ENCODE results near the gene SLC24A3. TPM values are rescaled to one million over a fixed set of nuclear protein-coding genes. Genes with fewer than 3 reads are reported as not detected.

Gene SLC24A3
- total RNA-seq, 4 donors from 2014 or later = 1.6 to 38.8 (median 3.7) TPM

- no peak overlapping the region for H3K4me3 ChIP-seq
- no peaks in the 10 kb centered on the region for H3K4me1 ChIP-seq
- no peaks in the 10 kb centered on the region for H3K36me3 ChIP-seq
- H3K27ac ChIP-seq = no peak overlapping the region
- H3K9me3 ChIP-seq = no peaks in the 10 kb centered on the region
- no peak for DNase-seq
- TF ChIP-seq CTCF (IDR thresholded peaks at IDR 0.05) (no peak), POLR2A (IDR thresholded peaks at IDR 0.05) (no peak)
- no peaks in the 10 kb centered on the region for H3K27me3 ChIP-seq
Observed at GRCh38 chr20:19462491-19462890, 250.0 kb downstream of the SLC24A3 start.

DNA sequence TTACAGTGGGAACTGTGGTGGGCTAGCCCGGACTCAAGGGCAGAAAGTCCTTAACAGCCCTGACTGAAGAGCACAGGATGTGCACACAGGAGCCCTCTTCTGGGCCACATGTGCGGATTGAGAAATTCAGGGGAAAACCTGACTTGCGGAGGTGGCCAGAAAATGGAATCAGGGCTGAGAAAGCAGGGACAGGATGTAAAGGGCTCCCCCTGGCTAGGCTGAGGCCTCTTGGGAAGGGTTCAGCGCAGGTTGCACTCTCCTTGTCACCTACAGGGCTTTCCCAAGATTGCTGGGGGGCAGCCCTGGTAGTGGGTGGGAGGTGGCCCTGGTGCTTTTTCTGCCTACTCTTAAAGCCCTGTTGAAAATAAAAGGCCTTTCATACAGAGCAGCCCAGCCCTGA, 251.2 kb downstream of the SLC24A3 start:
- no peak overlapping the region for H3K27ac ChIP-seq
- no peaks in the 10 kb centered on the region for H3K4me1 ChIP-seq
- TF ChIP-seq CTCF (IDR thresholded peaks at IDR 0.05) (no peak), POLR2A (IDR thresholded peaks at IDR 0.05) (no peak)
- DNase-seq = no peak
- H3K9me3 ChIP-seq = no peaks in the 10 kb centered on the region
- no peak overlapping the region for H3K4me3 ChIP-seq
- H3K36me3 ChIP-seq = no peaks in the 10 kb centered on the region
- no peaks in the 10 kb centered on the region for H3K27me3 ChIP-seq

DNA sequence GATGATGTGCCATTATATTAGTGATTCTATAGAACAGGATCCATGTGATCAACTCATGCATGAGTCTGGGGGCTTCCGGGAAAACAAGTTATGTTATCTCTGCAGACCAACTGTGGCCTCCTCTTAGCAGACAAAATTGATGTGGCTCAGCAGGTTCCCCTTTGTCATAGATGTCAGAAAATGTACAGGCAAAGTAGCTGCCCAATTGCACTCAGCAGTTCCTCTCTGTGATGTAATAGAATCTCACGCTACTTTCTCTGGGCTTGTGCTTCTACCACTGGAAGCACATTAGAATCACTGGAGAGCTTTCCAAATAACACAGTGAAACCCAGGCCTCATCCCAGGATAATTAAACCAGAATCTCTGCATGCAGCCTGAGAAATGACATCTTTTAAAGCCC, 253.1 kb downstream of the SLC24A3 start:
- DNase-seq = no peak
- H3K4me1 ChIP-seq = no peaks in the 10 kb centered on the region
- no peaks in the 10 kb centered on the region for H3K9me3 ChIP-seq
- no peak overlapping the region for H3K4me3 ChIP-seq
- no peaks in the 10 kb centered on the region for H3K36me3 ChIP-seq
- no peaks in the 10 kb centered on the region for H3K27me3 ChIP-seq
- no peak overlapping the region for H3K27ac ChIP-seq
- TF ChIP-seq POLR2A (IDR thresholded peaks at IDR 0.05) (no peak), CTCF (IDR thresholded peaks at IDR 0.05) (no peak)

GRCh38 chr20:19466206-19466928, 253.9 kb downstream of the SLC24A3 start:
- H3K27ac ChIP-seq = no peak overlapping the region
- no peak for DNase-seq
- H3K4me1 ChIP-seq = no peaks in the 10 kb centered on the region
- TF ChIP-seq CTCF (IDR thresholded peaks at IDR 0.05) = no peak
- no peak for TF ChIP-seq POLR2A (IDR thresholded peaks at IDR 0.05)
- H3K9me3 ChIP-seq = no peaks in the 10 kb centered on the region
- no peaks in the 10 kb centered on the region for H3K27me3 ChIP-seq
- H3K4me3 ChIP-seq = no peak overlapping the region
- H3K36me3 ChIP-seq = no peaks in the 10 kb centered on the region

- DNase-seq = no peak
- H3K9me3 ChIP-seq = no peaks in the 10 kb centered on the region
- H3K27ac ChIP-seq = no peak overlapping the region
- TF ChIP-seq CTCF (IDR thresholded peaks at IDR 0.05) (no peak), POLR2A (IDR thresholded peaks at IDR 0.05) (no peak)
- no peaks in the 10 kb centered on the region for H3K4me1 ChIP-seq
- H3K27me3 ChIP-seq = no peaks in the 10 kb centered on the region
- no peak overlapping the region for H3K4me3 ChIP-seq
- no peaks in the 10 kb centered on the region for H3K36me3 ChIP-seq
Observed at GRCh38 chr20:19473216-19473921, 260.9 kb downstream of the SLC24A3 start.
